H9 (cell line): ENCODE results near the gene SLC19A1. TPM values are rescaled to one million over a fixed set of nuclear protein-coding genes. Genes with fewer than 3 reads are reported as not detected.

Experiments
- DNase-seq: peaks from one replicate; pipeline ENCODE4 v3.0.0-alpha.2; 2017
- H2AFZ ChIP-seq: one replicate; pipeline ENCODE4 v1.6.1; 2013; ENCODE audit warnings: mild to moderate bottlenecking, low read length, control low read depth, moderate library complexity
- H2AK5ac ChIP-seq: 2 replicates; pipeline ENCODE4 v1.6.1; 2013; ENCODE audit warnings: low read length, control low read depth, mixed read lengths; ENCODE audit not compliant: insufficient read length
- H2BK120ac ChIP-seq: one replicate; pipeline ENCODE4 v1.6.1; 2013; ENCODE audit warnings: low read depth, mild to moderate bottlenecking, low read length, control low read depth, inconsistent platforms; ENCODE audit not compliant: poor library complexity, severe bottlenecking
- H2BK12ac ChIP-seq: 2 replicates; pipeline ENCODE4 v1.6.1; 2013; ENCODE audit warnings: low read length, control low read depth, mixed read lengths, low read depth; ENCODE audit not compliant: insufficient read length
- H2BK15ac ChIP-seq: 2 replicates; pipeline ENCODE4 v1.6.1; 2013; ENCODE audit warnings: low read depth, low read length, control low read depth
- H2BK20ac ChIP-seq: one replicate; pipeline ENCODE4 v1.6.1; 2013; ENCODE audit warnings: low read depth, mild to moderate bottlenecking, low read length, control low read depth, inconsistent platforms; ENCODE audit not compliant: poor library complexity, severe bottlenecking
- H2BK5ac ChIP-seq: 2 replicates; pipeline ENCODE4 v1.6.1; 2013; ENCODE audit warnings: low read length, control low read depth, mixed read lengths; ENCODE audit not compliant: insufficient read length
- H3K14ac ChIP-seq: 2 replicates; pipeline ENCODE4 v1.6.1; 2013; ENCODE audit warnings: low read length, control low read depth; ENCODE audit not compliant: insufficient read depth
- H3K18ac ChIP-seq: 2 replicates; pipeline ENCODE4 v1.6.1; 2013; ENCODE audit warnings: low read depth, mild to moderate bottlenecking, mixed read lengths, low read length, control low read depth; ENCODE audit not compliant: insufficient read length
- H3K23ac ChIP-seq: 2 replicates; pipeline ENCODE4 v1.6.1; 2013; ENCODE audit warnings: low read length, control low read depth, mixed read lengths, low read depth; ENCODE audit not compliant: insufficient read length
- H3K23me2 ChIP-seq: 2 replicates; pipeline ENCODE4 v1.6.1; 2013; ENCODE audit warnings: low read depth, mild to moderate bottlenecking, mixed read lengths, low read length, control low read depth; ENCODE audit not compliant: insufficient read length, poor library complexity, severe bottlenecking
- H3K27ac ChIP-seq: 2 replicates; pipeline ENCODE4 v1.5.1; 2013; ENCODE audit warnings: low read length, control low read depth, mixed read lengths, low read depth; ENCODE audit not compliant: insufficient read length
- H3K27me3 ChIP-seq: 2 replicates; pipeline ENCODE4 v1.6.1; 2013; ENCODE audit warnings: low read length, control low read depth, inconsistent platforms; ENCODE audit not compliant: insufficient read depth
- H3K4ac ChIP-seq: 2 replicates; pipeline ENCODE4 v1.6.1; 2013; ENCODE audit warnings: low read depth, mild to moderate bottlenecking, control low read depth, inconsistent platforms, low read length, moderate library complexity
- H3K4me1 ChIP-seq: 2 replicates; pipeline ENCODE4 v1.6.1; 2013; ENCODE audit warnings: low read length, control low read depth, inconsistent platforms; ENCODE audit not compliant: insufficient read depth
- H3K4me2 ChIP-seq: 2 replicates; pipeline ENCODE4 v1.6.1; 2013; ENCODE audit warnings: low read length, control low read depth, mixed read lengths; ENCODE audit not compliant: insufficient read length, insufficient read depth
- H3K56ac ChIP-seq: 2 replicates; pipeline ENCODE4 v1.6.1; 2013; ENCODE audit warnings: low read depth, mild to moderate bottlenecking, mixed read lengths, low read length, control low read depth; ENCODE audit not compliant: insufficient read length
- H3K79me1 ChIP-seq: 2 replicates; pipeline ENCODE4 v1.6.1; 2013; ENCODE audit warnings: low read depth, mild to moderate bottlenecking, moderate library complexity, low read length, control low read depth, inconsistent platforms; ENCODE audit not compliant: insufficient read depth, poor library complexity, severe bottlenecking
- H3K79me2 ChIP-seq: 2 replicates; pipeline ENCODE4 v1.6.1; 2013; ENCODE audit warnings: low read length, control low read depth, inconsistent platforms; ENCODE audit not compliant: insufficient read depth
- H3K9ac ChIP-seq: 2 replicates; pipeline ENCODE4 v1.6.1; 2013; ENCODE audit warnings: low read length, control low read depth, mixed read lengths; ENCODE audit not compliant: insufficient read length; ENCODE audit errors: extremely low read depth
- H3K9me3 ChIP-seq: one replicate; pipeline ENCODE4 v1.6.1; 2013; ENCODE audit warnings: low read depth, low read length, inconsistent platforms; ENCODE audit not compliant: control insufficient read depth
- H3T11ph ChIP-seq: one replicate; pipeline ENCODE4 v1.6.1; 2013; ENCODE audit warnings: mild to moderate bottlenecking, low read length, control low read depth, inconsistent platforms
- H4K20me1 ChIP-seq: one replicate; pipeline ENCODE4 v1.6.1; 2013; ENCODE audit not compliant: control insufficient read depth, insufficient read length, insufficient read depth
- H4K5ac ChIP-seq: 2 replicates; pipeline ENCODE4 v1.6.1; 2013; ENCODE audit warnings: low read depth, mild to moderate bottlenecking, mixed read lengths, low read length, control low read depth; ENCODE audit not compliant: insufficient read length
- H4K8ac ChIP-seq: replicated peaks from 2 replicates; pipeline ENCODE4 v1.6.1; 2013; ENCODE audit warnings: low read length, control low read depth, mixed read lengths, low read depth; ENCODE audit not compliant: insufficient read length
- H4K91ac ChIP-seq: 2 replicates; pipeline ENCODE4 v1.6.1; 2013; ENCODE audit warnings: low read depth, mild to moderate bottlenecking, moderate library complexity, mixed read lengths, low read length, control low read depth; ENCODE audit not compliant: insufficient read length
- H3K27ac Mint-ChIP-seq, 3 experiments: 2 replicates in 2 of 3; 3 replicates in 1 of 3; pipeline ENCODE4 v1.8.0; 2020 to 2021; ENCODE audit warnings: mixed read lengths in 3 of 3, mild to moderate bottlenecking in 1 of 3, moderate library complexity in 1 of 3
- H3K27me3 Mint-ChIP-seq: 2 replicates; pipeline ENCODE4 v1.8.0; 2021; ENCODE audit warnings: low read depth, mild to moderate bottlenecking, moderate library complexity, mixed read lengths
- H3K36me3 Mint-ChIP-seq, 3 experiments: 2 replicates in 2 of 3; 3 replicates in 1 of 3; pipeline ENCODE4 v1.8.0; 2020 to 2021; ENCODE audit warnings: low read depth in 3 of 3, mixed read lengths in 3 of 3; ENCODE audit not compliant: insufficient read depth in 1 of 3
- H3K4me1 Mint-ChIP-seq, 2 experiments: 2 replicates each; pipeline ENCODE4 v1.8.0; 2020; ENCODE audit warnings: mixed read lengths in 2 of 2
- H3K4me3 Mint-ChIP-seq, 2 experiments: 2 replicates in 1 of 2; 3 replicates in 1 of 2; pipeline ENCODE4 v1.8.0; 2020 to 2021; ENCODE audit warnings: mild to moderate bottlenecking in 2 of 2, mixed read lengths in 2 of 2, moderate library complexity in 1 of 2
- H3K9me3 Mint-ChIP-seq, 2 experiments: 2 replicates in 1 of 2; 3 replicates in 1 of 2; pipeline ENCODE4 v1.8.0; 2020; ENCODE audit warnings: mild to moderate bottlenecking in 2 of 2, mixed read lengths in 2 of 2, moderate library complexity in 1 of 2
- CTCF ChIP-seq: fragments of 200-600 bp; sonication (generic); conservative IDR thresholded peaks from 3 replicates; pipeline ENCODE4 v1.8.0; 2021; ENCODE audit warnings: antibody characterized with exemption, mild to moderate bottlenecking
- WGBS: extraction: QIAGEN DNeasy Blood & Tissue Kit; methylation state at CpG from one replicate; pipeline ENCODE4 v1.1.7; 2013; ENCODE audit warnings: missing lambda C conversion rate, low lambda C conversion rate, mixed read lengths; ENCODE audit not compliant: insufficient read length; ENCODE audit errors: extremely low coverage; 5-methylcytosine and 5-hydroxymethylcytosine counted together
- total RNA-seq: library from RNA; stranded (reverse); gene quantifications from 2 replicates; pipeline ENCODE4 v1.2.1, GENCODE V29; 2021

Gene SLC19A1
- total RNA-seq, 1 experiment from 2014 or later: 32.4 TPM

- Histone ChIP-seq H2AFZ (no peak overlapping the region), H2BK120ac (no peak overlapping the region), H4K91ac (no peak overlapping the region), H3K79me1 (no peaks in the 10 kb centered on the region), H3K4ac (no peak overlapping the region), H3K9me3 (no peaks in the 10 kb centered on the region), H4K5ac (no peak overlapping the region), H3K79me2 (no peaks in the 10 kb centered on the region), H3K23ac (no peak overlapping the region), H2AK5ac (no peak overlapping the region), H3K4me2 (no peak overlapping the region), H3T11ph (no peak overlapping the region), H2BK5ac (no peak overlapping the region), H3K27me3 (no peaks in the 10 kb centered on the region), H3K23me2 (no peaks in the 10 kb centered on the region), H3K18ac (no peak overlapping the region), H2BK12ac (no peak overlapping the region), H3K14ac (no peak overlapping the region), H3K27ac (no peak overlapping the region), H4K20me1 (no peaks in the 10 kb centered on the region), H4K8ac (no peak overlapping the region), H2BK15ac (no peak overlapping the region), H2BK20ac (no peak overlapping the region), H3K56ac (no peak overlapping the region), H3K4me1 (no peaks in the 10 kb centered on the region), H3K9ac (no peak overlapping the region)
- TF ChIP-seq CTCF: no peak
- DNase-seq: no peak
- peaks cover 0 to 4% of the 10 kb centered on the region in 2 experiments; a peak in 1 of 4 replicates for H3K4me1 Mint-ChIP-seq
- H3K27me3 Mint-ChIP-seq: peaks cover 7% of the 10 kb centered on the region; the same call in 1 of the 2 replicates
- peaks cover 3 to 38% (median 25%) of the 10 kb centered on the region in 3 experiments; a peak in 6 of 7 replicates for H3K36me3 Mint-ChIP-seq
- H3K27ac Mint-ChIP-seq: no peak overlapping the region
- H3K4me3 Mint-ChIP-seq: no peak overlapping the region
- H3K9me3 Mint-ChIP-seq: no peaks in the 10 kb centered on the region; a peak in 1 of 5 replicates
- WGBS: no CpG with 5 or more reads among the region's 33 CpGs
Measured at GRCh38 chr21:45505416-45506021, 36.7 kb downstream of the SLC19A1 start.
